Central memory CD4-positive, alpha-beta T cell (primary cell): Measurements from ENCODE around the gene FAM222A.

Experiments
- DNase-seq: peaks from one replicate; pipeline ENCODE4 v3.0.0; 2022

Gene FAM222A

DNA sequence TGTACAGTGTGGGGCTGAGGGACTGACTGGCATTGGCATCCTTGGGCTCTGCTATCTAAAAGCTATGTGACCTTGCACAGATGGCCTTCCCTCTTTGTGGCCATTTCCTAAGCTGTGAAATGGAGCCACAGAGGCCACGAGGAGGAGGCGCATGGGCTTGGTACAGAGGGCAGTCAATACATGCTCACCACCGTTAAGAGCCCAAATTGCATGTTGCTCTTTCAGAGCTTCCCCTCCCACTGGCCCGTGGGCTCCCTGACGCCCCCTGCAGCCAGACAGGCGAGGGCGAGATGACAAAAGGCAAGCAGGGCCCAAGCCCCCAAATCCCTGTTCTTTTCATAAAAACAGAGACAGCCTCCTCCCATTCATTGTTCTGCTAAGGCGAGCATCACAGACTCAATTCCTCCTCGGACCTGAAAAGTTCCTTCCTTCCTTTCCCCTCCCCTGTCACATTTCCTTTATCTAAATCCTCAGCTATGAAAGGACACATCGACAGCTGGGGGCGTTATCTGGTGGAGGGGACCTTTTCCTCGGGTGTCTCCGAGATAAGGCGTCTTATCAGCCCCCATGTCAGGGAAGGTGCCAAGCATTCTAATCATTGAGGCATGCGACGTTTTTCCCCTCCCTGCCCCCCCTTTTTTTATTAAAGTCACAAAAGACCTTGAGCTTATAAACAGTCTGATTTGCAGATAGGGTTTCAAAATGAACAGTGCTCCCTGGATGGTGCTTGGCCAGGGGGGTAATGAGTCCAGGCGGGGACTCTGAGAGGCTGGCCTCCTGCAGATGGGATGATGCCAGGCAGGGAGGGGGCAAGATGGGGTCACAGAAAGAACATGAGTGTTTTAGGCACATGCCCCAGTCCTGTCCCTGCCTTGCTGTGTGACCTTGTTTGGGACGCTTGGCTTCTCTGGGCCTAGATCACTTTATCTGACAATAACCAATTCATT is 26.4 kb downstream of the FAM222A start:
- DNase-seq, result no peak

DNA sequence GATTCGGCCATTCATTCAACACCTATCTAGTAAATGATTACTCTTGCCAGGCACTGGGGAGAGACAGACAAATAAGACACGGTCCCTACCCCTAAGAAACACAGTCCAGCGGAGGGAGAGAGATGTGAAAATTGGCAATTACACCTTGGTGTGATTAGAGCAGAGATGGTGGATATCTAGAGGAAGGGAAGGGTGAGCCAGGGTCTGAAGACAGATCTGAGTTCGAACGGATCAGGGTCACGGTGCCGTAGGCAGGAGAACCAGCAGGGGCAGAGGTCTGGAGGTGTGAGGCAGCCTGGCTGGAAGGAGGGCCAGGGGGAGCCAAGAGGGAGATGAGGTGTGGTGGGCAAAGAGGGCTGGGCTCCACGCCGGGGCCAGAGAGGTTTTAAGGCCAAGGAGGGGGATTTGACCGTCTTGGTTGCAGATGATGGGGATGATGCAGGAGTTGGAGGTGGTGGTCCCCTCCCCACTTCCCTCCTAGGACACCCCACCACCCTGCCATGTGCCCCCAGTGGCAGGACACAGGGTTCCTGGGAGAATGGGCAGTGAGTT is 27.1 kb downstream of the FAM222A start:
- DNase-seq, result no peak

DNA sequence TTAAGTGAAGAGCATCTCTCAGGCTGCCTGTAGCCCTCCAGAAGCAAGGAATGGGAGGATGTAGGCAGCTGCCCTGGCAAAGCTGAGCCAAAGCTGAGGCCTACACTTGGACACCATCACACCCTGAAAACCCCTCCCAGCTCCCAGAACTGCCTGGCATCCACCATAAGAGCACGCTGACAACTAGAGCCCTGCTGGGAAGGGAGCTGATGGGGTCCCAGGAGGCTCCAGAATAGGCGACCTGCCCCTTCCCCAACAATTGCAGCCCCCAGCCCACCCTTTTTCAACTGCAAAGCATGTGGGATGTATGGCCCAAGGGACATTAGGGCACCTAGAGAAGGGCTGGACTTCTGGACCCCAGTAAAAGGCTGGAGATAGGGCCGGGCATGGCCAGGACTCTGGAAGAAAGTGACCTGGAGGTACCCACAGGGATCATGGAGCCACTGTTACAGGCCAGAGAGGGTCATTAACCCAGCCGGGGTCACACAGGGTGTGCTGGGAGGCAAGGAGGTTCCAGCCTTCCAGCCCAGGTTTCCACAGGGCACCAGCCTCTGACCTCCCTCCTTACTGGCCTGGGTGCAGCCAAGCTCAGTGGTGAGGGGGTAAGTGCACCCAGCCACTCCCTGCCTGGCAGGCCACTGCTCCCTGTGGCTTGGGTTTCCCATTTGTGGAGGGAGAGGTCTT is 27.8 kb downstream of the FAM222A start:
- DNase-seq, result no peak

DNA sequence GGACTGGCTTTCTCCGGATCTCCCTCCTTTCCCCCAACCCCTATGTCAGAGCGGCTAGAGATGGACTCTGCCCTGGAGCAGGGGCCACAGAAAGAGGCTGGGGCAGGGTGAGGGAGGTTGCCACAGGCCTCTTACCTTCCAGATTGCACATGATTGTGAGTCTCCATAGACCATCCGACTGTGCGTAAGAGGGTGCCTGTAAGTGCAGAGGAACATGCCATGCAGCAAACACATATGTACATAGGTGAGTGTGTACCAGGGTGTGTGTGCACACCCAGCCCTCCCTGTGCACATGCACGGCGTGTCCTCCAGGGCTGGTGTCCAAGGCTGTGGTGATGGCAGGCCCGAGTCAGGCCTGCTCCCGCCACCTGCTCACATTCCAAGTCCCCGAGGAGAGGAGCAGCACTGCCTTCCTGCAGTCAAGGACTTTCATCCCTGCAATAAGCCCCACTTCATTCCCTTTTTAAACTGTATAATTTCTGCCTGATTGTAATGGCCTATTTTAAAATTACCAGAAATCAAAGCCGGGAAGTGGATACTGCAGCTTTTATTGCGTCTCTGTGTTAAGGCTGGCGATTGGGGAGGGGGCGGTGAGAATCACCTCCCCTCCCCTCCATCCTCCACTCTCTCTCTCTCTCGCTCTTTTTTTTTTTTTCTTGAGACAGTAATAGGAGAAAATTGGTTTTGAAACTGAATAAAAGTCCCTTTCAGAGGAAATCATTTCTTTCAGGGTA is 28.5 kb downstream of the FAM222A start:
- no peak for DNase-seq

DNA sequence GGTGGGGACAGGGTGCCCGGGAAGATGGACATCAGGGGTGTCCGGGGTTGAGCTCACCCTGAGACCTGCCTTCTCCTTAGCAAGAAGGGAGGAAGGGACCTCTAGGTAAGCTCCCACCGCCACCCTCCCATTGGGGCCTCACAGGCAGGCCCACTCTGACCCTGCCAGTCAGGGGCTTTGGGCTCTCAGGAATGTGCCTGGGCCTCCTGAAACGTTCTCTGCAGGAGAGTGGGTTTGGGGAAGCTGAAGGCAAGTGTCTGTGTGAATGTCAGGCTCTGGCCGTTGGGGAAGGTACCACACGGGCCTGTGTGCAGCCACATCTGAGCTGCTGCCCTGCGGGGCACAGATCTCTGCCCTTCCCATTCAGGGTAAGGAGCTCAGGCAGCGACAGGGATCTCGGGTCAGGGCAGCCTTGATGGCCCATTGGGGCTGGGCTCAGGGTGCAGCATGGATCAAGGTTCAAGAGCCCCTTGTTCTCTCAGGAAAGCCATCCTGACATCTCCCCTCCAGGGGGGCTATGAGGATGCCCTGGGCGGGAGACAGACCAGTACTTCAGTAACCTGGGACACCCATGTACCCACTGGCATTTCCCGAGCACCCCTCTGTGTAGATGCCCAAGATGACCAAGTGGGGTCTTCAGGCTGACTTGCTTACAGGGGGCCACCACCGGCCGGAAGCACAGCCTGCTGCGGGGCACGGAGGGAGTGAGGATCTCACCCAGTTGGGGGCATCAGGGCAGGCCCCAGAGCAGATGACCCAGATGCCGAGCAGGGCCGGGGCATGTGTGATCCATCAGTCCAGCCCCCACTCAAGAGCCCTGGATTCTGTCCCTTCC is 29.7 kb downstream of the FAM222A start:
- no peak for DNase-seq

DNA sequence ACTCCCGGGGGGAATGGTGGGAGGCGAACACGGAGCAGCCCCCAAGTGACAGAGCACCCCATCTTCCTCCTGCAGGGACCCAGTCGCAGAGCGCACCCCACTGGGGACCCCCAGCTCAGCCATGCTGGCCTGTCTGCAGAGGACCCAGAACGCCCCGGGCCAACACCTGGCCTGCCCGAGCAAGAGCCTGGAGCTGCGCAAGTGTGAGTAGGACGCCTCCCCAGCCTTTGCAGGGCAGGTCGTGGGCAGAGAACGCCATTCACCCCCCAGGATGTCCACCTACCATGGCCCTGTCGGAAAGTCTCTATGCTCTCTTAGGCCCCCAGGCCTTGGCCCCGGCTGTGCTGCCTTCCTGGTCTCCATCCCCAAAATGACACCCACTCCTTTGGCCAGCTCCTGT is 30.4 kb downstream of the FAM222A start:
- no peak for DNase-seq

DNA sequence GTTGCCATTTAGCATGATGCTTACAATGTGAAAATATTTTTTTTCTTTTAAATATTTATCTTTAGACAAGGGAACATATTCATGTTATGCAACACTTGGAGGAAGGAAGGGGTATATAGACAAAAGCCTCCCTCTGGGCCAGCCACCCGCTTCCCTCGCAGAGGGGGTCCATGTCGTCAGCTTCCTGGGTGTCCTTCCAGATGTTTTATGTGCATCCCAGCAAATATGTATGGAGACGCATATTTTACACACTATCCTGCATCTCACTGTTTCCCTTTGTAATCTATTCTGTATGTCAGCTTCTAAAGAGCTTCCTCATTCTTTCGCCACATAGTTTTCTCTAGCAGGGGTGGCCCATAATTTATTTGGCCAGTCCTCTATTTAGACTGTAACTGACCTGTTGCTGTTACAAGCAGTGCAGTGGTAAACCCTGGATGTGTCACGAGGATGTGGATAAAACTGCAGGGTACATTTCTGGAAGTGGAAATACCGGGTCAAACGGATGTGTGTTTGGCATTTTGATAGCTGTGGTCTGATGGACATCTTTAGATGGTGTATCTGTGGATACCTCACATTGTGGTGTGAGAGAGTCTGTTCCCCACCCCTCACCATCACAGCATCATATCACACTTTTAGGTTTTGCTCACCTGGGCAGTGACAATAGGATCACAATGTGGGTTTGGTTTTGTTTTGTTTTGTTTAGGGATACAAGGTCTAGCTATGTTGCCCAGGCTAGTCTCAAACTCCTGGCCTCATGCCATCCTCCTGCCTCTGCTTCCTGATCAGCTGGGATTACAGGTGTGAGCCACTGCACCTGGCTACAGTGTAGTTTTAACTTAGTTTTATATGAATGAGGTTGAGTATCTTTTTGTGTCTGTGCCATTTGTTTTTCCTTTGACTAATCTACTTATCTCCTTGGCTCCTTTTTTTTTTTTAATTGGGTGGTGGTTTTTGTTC is 31.6 kb downstream of the FAM222A start:
- DNase-seq, result no peak

DNA sequence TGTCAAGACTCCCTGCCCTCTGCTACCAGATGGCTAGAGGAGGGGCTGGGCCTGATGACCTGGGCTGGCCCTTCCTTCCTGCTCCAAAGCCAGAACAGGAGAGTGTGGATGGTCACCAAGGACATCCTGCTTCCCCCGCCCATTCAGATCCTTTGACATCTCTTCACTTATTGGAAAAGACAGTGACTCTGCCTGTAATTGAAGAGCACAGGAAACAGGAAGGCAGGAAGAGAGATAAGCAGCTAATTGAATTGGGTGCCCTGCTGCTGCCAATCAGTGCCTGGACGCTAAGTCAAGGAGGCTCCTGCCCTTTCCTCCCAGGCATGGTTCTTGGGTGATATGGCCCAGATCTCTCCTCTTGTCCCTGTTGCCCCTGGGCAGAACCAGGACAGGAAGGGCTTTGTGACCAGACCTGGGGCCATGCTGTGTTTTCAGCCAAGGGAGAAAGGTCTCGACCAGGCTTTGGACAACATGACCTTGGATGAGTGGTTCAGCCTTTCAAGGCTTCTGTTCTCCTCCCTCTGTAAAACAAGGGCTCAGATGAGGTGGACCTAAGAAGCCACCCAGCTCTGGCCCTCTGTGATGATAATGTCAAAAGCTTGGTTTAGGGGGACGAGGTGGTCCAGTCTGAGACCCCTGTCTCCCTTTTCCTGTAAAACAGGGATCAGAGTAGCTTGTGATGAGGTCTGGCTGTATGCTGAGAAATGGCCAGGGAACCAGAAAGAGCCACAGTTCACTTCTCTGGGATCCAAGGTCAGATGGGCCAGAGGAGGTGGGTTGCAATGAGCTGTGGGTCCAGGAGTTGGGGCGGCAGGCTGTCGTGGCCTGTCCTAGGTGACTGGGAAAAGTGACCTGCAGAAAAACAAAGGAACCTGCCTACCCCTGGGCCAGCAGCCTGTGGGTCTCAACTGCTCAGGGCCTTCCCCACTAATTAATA is 38.8 kb downstream of the FAM222A start:
- no peak for DNase-seq

DNA sequence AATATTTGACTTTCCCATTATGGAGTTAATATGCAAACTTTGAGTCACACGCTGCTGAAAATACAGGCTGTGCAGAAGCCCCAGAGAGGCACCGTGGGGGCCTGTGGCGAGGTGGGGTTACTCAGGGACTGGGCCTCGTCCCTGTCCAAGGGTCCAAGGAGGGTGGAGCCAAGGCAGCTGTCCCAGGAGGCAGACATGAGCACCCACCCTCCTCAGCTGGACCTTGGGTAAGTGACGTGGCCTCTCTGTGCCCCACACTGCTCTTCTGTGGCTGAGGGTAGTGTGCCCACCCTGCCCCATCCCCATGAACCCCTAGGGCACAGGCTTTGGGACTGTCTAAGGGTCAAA is 39.4 kb downstream of the FAM222A start:
- no peak for DNase-seq

DNA sequence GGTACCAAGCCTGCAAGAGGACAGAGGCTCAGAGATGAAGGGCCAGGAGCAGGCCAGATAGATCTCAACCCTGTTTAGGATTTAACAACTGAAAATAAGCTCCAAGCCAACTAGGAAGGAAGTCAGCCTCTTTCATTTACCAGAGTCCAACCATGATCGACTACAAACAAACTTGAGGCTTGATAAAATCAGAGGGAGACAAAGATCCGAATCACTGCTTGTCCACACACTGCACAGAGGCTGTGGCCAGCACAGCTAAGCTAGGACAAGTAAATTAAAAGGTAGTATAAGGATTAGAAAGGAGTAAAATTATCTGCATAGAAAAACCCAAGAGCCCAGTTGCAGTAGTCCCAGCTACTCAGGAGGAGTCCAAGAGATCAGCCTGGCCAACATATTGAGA is 40.3 kb downstream of the FAM222A start:
- no peak for DNase-seq

DNA sequence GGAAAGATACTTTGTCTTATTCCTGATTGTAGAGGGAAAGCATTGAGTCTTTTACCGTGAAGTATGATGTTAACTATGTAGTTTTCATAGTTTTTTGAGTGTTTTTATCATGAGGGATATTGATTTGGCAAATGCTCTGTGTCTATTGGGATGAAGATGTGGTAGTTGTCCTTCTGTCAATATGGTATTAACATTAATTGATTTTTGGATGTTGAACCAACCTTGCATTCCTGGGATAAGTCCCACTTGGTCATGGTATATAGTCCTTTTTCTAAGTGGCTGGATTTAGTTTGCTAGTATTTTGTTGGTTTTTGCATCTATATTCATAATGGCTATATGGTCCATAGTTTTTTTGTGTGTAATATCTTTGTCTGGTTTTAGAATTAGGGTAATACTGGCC is 42.8 kb downstream of the FAM222A start:
- DNase-seq, result no peak

DNA sequence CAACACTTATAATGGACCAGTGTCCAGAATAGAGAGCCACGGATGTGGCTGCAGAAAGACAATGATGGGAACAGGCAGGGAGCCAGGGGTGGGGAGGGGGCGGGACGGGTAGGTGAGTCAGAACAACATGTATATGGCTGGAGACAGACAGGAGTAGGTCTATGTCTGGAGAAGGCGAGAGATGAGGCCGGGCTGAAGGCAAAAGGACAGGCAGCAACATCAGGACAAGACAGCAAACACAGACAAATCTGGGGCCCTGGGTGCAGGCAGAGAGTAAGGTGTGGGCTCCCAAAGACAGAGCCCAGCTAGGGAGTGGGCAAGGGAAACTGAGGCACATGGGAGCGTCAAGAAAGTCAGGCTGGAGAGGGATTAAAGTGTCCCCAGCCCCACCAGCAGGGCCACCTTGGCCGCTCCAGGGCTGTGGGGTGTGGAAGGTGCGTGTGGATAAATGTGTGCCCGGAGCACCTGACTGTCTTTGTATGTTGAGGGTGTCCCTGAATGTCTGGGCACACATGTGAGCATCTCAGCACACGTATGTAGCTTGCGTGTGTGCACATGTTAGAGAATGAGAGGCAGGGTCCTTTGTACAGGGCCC is 44.1 kb downstream of the FAM222A start:
- no peak for DNase-seq

DNA sequence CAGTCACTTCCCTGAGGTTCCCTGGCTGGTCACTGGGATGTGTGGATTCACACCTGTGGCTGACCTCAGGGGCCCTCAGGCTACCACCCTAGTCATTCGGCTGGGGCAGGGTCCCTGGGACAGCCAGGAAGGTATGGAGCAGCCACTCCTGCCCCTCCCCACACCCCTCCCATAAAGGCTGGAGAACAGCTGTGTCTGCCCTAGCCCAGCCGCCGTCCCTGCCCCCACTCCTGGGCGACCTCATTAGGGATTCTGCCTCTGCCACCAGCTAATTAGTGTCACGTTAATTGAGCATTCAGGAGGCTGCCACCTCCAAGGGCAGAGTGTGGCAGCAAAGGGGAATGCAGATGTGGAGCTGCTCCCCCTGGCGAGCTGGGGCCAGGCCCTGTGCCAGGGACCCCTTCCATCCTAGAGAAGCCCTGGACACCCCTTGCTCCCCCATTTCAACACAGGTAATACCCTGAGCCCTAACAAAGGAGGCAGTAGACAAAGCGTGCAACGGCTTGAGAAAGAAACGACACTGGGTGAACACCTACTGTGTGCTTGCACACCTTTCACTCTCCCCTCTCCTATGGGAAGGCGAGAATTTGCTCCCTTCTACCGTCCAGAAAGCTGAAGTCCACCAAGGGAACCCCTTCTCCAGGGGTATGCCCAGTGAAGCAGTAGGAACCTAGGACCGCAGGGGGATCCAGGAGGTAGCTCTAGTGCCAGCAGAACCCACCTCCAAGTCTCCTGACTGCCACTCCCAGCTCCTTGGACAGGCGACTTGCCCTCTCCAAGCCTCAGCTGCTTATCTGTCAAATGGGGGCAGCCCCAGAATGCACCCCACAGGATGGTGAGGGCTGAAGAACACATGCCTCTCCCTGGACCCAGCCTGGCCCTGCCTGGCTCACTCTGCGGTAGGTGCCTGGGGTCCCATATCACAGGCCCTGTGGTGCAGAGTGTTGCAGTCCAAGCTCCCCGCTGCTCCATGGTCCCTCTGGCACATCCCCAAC is 45.1 kb downstream of the FAM222A start:
- no peak for DNase-seq

DNA sequence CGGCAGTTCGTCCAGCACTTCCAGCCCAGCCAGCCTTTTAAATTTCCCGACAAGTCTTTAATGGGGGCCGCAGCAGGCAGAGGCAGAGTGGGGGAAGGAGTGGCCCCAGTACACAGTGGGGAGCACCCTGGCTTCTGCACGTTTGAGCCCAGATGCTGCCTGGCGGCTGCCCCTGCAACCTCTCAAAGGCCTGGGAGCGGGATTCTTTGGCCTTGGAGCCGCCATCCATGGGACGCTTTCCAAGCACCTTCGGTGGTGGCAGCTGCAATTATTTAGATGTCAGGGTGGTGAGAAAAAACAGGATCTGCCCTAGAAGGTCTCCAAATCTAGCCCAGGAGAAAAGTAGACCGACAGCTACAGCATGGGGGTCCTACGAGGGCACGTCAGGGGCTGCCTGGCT is 46.0 kb downstream of the FAM222A start:
- DNase-seq, result no peak

DNA sequence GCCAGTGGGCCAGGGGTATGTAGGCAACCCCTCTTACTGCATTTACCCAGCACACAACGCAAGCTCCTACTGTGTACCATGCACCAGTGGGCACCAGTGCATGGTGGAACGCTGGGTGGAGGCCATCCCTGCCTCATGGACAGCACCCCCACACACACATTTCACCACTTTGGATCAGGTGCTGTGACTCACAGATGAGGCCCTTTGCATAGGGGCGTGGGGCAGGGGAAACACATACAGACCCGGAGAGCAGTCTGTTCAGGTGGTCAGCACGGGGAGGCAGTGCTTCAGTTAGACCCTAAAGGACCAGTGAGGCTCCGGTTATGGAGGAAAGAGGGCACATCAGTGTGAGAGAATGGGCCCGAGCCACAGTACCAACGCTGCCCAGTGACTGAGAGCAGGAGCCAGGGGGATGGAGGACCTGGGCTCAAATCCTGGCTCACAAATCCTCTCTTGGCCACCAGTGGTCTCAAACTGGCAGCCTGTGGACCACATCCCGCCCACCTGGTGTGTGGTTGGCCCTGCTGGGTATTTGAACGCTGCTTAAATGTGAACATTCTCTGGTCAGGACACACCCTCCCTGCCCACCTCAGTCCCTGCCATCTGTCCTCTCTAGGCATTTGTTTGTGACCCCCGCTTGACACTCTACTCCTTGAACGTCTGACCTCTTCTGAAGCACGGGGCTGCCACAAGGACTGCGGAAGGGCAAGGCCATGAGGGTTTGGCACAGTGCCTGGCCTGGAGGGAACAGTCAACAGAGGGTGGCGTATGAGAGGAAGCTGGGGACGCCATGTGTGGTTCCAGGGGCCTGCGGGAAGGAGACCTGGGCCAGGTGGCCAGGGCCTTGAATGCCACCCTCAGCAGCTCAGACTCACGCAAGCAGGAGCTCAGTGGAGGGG is 46.7 kb downstream of the FAM222A start:
- DNase-seq, result no peak

DNA sequence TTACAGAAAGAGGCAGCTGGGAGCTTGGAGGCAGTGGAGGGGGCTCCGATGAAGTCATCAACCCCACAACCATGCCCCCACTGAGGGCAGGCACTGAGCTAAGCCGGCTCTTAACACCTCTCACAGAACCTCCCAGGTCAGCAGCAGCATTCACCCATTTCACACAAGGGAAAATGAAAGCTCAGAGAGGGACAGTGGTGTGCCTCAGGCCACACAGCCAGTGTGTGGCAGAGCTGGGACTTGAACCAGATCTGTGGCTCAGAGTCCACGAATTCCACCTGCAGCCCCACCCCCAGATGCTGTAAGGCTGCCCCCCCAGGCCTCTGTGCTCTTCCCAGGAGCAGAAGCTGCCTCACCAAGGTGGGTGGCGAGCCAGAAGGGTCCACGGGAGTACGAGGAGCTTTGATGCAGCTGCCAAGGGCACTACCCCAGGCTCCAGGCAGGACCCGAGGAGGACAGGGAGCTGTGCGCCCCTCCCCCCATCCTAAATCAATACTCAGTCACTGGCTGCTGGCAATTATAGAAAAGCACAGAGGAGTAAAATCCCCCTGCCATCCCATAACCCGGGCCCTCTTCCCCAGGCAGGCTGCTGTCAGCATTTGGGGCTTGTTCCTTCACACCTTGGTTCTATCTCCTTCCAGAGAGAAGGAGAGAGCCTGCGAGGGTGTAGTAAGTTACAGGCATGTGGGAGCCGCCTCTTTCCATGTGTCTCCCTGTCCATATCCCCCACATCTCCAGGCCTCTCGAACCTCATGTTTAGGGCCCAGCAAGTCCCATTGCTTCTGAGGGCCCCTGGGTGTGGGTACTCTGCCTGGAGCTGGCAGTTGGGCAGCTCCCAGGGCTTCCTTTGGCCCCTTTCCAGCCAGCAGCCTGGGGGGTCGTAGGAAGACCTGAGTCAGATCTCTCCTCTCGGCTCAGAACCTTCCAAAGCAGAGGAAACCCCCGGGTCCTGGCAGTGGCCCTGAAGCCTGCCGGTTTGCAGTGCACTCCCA is 47.6 kb downstream of the FAM222A start:
- no peak for DNase-seq
